NCI-H510A (cell line): ENCODE results near the gene FSCN2.
"Not testable (repeated sequence)": the region's sequence is repeated elsewhere in the genome, so short reads cannot be mapped to it uniquely, and the experiment has no call there.

Experiments used
- DNase-seq: peaks from one replicate; lab custom pipeline; 2025; lab: John Stamatoyannopoulos, UW

Gene FSCN2

DNA sequence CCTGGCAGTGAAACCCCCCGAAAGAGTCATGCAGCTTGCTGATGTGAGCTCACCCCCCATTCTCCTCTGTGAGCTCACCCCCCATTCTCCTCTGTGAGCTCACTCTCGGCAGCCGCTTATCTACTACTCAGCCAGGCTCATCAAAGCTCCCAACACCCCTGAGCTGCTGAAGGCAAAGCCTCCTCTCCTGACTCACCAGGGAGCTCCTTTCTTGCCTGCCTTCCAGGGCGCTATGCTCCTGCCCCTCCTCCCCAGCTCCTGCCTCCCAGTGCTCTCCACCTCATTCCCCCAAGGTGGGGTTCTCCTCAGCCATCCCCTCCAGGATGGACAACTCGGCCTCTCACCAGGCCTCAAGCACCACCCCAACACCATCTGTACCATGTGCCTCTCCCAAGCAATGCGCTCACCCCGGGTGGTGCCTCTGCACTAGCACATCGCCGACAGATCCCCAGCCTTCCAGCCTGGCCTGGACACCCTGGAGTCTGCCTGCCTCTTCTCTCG is 51.7 kb downstream of the FSCN2 start:
- DNase-seq: no peak

DNA sequence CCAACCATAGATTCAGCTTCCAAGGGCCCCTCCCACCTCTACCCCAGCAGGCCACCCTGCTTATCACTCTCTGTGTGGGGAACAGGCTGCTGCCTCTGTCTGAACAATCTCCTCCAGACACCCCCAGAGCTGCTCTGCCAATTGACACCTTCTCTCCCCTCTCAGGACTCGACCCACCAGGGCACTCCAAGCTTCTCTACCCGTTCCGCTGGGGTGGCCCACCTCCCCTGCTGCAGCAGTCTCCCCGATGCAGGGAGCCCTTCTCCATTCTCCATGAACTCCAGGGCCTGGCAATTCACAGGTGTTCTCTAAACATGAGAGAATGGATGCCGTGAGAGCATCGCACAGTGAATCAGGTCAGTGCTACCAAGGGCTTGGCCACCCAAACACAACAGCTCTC is 52.3 kb downstream of the FSCN2 start:
- DNase-seq: no peak

DNA sequence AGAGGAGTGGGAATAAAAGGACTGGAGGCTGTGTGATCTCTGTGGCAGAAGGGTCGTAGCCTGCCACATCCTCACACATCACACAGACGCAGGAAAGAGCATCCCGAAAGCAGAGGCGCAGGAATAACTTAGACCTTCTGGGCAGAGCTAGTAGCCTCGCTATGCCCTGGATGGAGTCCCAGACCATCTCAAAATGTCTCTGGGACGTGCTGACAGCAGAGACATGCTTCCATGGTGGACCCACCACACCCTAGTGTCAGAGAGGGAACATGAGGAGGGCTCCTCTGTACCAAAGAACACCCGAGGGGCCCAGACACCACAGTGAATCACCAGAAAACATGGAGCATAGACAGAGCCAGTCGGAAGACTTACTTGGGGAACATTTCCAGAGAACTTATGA is 53.6 kb downstream of the FSCN2 start:
- no peak for DNase-seq

GRCh38 chr17:81582341-81582740 is 54.2 kb downstream of the FSCN2 start:
- no peak for DNase-seq

GRCh38 chr17:81582749-81583148 is 54.6 kb downstream of the FSCN2 start:
- DNase-seq: no peak

GRCh38 chr17:81583589-81584342 is 55.6 kb downstream of the FSCN2 start:
- no peak for DNase-seq

DNA sequence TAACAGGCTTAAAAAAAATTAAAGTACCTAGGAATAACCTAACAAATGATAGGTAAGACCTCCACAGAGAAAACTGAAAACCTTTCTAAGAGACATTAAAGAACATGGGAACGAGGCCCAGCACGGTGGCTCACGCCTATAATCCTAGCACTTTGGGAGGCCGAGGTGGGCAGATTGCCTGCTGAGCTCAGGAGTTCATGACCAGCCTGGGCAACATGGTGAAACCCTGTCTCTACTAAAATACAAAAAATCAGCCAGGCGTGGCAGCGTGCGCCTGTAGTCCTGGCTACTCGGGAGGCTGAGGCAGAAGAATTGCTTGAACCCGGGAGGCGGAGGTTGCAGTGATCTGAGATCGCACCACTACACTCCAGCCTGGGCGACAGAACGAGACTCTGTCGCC is 56.6 kb downstream of the FSCN2 start:
- not testable (repeated sequence) for DNase-seq

DNA sequence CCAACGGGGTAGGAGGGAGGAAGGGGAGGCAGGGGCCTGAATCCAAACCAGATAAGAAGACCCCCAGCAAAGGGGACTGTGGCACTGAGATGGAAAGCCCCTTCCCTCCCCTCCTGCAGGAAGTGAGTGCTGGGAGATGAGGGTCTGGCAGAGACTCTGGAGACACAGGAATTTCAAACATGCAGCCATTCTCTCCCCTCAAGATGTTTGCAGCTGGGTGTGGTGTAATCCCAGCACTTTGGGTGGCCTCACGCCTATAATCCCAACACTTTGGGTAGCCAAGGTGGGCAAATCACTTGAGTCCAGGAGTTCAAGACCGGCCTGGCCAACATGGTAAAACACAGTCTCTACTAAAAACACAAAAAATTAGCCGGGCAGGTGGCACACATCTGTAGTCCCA is 57.9 kb downstream of the FSCN2 start:
- DNase-seq: no peak
